Activated CD4-positive, CD25-positive, alpha-beta regulatory T cell treated with anti-CD3 and anti-CD28 coated beads, Interleukin-2, amount 50 U/mL, for 16 hours (primary cell): ENCODE measurements around the gene EBI3.
A peak's percentile ranks its signal among the peaks of the same experiment; 100 is the strongest.
"Not testable (repeated sequence)": the region's sequence is repeated elsewhere in the genome, so short reads cannot be mapped to it uniquely, and the experiment has no call there.

Source experiments
- DNase-seq: peaks from one replicate; pipeline ENCODE4 v3.0.0-alpha.2; 2020; ENCODE audit warnings: low read depth, low spot score

The EBI3 gene

GRCh38 chr19:4200940-4201542 lies 28.3 kb upstream of the EBI3 start:
- no peak for DNase-seq

- no peak for DNase-seq
Observed at GRCh38 chr19:4201798-4202197, 27.5 kb upstream of the EBI3 start.

- DNase-seq: no peak
Observed at GRCh38 chr19:4206818-4207484, 22.4 kb upstream of the EBI3 start.

GRCh38 chr19:4208385-4209094 lies 20.8 kb upstream of the EBI3 start:
- DNase-seq: no peak

GRCh38 chr19:4210166-4210731 lies 19.1 kb upstream of the EBI3 start:
- no peak for DNase-seq

- no peak for DNase-seq
Observed at GRCh38 chr19:4213116-4213515, 16.2 kb upstream of the EBI3 start.

- no peak for DNase-seq
Observed at GRCh38 chr19:4215807-4216206, 13.5 kb upstream of the EBI3 start.

- no peak for DNase-seq
Observed at GRCh38 chr19:4216846-4217245, 12.5 kb upstream of the EBI3 start.

GRCh38 chr19:4217429-4218264 lies 11.7 kb upstream of the EBI3 start:
- DNase-seq: no peak

- DNase-seq: not testable (repeated sequence)
Observed at GRCh38 chr19:4218523-4218922, 10.8 kb upstream of the EBI3 start.

GRCh38 chr19:4220188-4220587 lies 9.1 kb upstream of the EBI3 start:
- DNase-seq: no peak

- DNase-seq: no peak
Observed at GRCh38 chr19:4224470-4224869, 4.9 kb upstream of the EBI3 start.

- no peak for DNase-seq
Observed at GRCh38 chr19:4225885-4226284, 3.4 kb upstream of the EBI3 start.

GRCh38 chr19:4227771-4228170 lies 1.6 kb upstream of the EBI3 start:
- DNase-seq: no peak

- no peak for DNase-seq
Observed at GRCh38 chr19:4228765-4229178, 551 bp upstream of the EBI3 start.

GRCh38 chr19:4230237-4230636 lies 914 bp downstream of the EBI3 start:
- not testable (repeated sequence) for DNase-seq

- not testable (repeated sequence) for DNase-seq
Observed at GRCh38 chr19:4231521-4231920, 2.2 kb downstream of the EBI3 start.

GRCh38 chr19:4232139-4232538 lies 2.8 kb downstream of the EBI3 start:
- not testable (repeated sequence) for DNase-seq

- DNase-seq: no peak
Observed at GRCh38 chr19:4232614-4233281, 3.4 kb downstream of the EBI3 start.

GRCh38 chr19:4233282-4233853 lies 4.0 kb downstream of the EBI3 start:
- peak; percentile 40 for DNase-seq
